HG03025 (cell line): ENCODE results near the gene CLEC6A.
"Not testable (repeated sequence)": the region's sequence is repeated elsewhere in the genome, so short reads cannot be mapped to it uniquely, and the experiment has no call there.

Source experiments
- ATAC-seq: cut with Tn5 transposase; IDR thresholded peaks from one replicate; pipeline ENCODE4 v1.9.1; 2021; ENCODE audit warnings: mild to moderate bottlenecking, moderate library complexity; ENCODE audit not compliant: unreplicated experiment, low FRiP score

Gene CLEC6A

GRCh38 chr12:8491646-8492530, 36.1 kb downstream of the CLEC6A start:
- no peak for ATAC-seq

DNA sequence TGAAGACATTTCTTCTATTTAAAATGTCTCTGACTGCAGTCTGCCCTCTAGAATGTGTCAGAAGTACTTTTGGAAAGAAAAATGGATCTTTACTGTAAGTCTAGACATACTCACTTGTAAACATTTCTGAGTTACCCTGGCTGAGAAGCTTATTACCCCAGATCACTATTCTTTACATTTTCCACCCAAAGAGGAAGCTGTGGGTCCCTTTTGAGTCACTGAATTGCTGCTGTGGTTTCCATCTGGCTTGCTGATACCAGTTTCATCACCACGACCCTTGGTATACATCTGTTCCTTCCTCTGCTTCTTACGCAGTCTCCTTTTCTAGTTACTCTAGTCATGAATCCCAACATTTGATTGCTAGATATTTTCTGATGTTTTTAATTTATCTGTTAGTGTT, 37.3 kb downstream of the CLEC6A start:
- peak; percentile 96 for ATAC-seq

- ATAC-seq: not testable (repeated sequence)
These were observed 39.9 kb downstream of the CLEC6A start for GRCh38 chr12:8495671-8496070.

DNA sequence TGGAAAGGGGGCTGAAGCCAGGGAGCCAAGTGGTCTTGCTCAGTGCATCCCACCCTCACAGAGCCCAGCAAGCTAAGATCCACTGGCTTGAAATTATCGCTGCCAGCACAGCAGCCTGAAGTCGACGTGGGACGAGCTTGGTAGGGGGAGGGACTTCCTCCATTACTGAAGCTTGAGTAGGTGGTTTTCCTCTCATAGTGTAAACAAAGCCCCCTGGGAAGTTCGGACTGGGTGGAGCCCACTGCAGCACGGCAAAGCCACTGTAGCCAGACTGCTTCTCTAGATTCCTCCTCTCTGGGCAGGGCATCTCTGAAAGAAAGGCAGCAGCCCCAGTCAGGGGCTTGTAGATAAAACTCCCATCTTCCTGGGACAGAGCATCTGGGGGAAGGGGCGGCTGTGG, 40.3 kb downstream of the CLEC6A start:
- ATAC-seq: not testable (repeated sequence)

GRCh38 chr12:8499616-8500015, 43.9 kb downstream of the CLEC6A start:
- no peak for ATAC-seq

DNA sequence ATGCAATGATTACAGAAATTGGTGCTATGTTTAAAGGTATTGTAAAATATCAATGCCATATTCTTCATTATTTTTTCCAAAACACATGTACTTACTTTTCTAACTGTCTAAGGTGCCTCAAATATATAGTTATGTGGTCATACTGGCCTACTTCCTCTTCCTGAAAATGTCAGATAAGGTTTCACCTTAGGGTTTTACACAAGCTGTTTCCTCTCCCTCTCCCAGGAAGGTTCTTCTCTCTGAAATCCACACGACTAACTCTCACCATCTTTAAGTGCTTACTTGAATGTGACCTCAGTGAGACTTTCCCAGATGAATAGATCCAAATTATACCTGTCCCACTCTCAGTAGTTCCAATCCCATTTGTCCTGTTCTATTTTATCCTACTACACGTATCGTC, 46.0 kb downstream of the CLEC6A start:
- no peak for ATAC-seq

DNA sequence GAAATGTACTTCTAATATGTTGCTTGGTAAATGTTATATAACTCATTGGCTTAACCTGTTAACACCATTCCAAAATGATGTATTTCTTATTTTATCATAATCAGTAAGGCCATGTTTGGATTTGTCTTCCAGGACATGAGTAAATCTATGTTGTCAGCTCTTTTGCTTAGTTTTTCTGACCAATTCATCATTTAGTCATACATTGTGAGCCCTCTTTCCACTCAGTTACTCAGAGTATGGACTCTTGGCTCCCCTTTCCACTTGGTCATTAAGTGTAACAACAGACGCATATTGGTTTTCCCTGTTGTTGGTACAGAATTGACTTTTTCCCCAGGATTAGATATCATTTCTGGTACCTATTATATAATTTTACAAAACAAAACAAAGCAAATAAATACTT, 48.6 kb downstream of the CLEC6A start:
- no peak for ATAC-seq

DNA sequence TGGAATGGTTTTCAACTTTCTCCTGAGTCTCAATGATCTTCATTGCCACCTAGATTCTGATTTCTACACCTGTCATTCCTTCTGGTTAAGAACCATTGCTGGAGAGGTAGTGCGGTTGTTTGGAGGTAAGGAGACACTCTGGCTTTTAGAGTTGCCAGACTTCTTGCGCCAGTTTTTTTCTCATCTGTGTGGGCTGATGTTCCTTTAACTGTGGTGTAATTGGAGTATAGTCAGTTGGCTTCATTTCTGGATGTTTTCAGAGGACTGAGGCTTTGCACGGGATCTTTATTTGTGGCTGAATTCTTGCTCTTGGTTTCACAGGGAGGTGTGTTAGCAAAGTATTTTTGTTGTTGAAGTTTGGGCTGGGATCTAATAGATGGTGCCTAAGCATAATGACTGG, 51.8 kb downstream of the CLEC6A start:
- ATAC-seq: no peak

DNA sequence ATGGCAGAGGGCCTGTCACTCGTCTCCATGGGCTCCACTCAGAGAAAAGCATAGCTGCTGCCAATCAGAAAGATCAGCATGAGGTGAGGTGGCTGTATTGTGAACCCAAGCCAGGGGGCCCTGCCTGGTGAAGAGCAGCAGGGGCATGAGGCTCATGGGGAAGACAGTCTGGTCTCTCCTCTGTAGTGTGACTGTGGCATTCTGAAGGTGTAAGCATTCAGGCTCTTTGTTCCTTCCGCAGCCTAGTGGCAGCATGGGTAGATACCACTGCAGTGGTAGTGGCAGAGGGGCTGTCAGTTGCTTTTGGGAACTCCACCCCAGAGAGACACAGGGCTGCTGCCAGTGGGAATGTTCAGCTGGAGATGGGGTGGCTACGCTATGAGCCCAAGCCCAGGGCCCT, 52.5 kb downstream of the CLEC6A start:
- no peak for ATAC-seq

DNA sequence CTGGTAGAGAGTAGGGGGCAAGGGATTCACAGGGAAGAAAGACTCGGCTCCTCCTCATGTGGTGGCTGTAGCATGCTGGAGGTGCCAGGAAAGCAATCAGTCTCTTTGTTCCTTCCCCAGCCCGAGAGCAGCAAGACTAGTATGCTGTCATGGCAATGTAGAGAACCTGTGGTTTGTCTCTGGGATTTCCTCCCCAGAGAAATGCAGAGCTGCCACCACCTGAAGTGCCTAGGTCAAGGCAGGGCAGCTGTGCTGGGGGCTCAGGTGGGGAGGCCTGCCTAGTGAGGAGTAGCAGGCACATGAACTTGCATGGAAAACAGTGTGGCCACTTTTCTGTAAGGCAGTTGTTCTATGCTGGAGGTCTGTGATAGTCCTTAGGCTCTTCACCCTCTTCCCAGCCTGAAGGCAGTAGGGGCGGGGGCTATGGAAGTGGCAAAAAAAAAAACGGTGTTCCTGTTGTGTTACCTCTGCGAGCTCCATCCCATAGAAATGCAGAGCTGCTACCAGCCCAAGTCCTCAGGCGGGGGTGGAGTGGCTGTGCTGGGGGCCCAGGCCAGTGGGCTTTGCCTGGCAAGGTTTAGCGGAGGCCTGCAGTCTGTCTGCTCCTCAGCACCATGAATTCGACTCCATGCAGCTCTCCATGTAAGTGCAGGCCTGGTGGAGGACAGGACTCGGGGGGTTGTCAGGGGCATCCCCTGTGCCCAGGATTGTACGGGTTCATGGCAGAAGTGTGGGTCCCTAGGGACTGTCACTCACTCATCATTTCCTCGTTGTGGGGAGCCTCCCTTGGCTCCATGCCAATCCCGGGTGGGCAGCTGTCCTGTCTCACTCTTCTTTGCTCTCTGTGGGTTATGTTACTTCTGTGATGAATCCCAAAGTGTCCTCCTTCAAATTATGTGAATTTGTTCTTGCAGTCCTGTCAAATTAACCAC, 53.4 kb downstream of the CLEC6A start:
- no peak for ATAC-seq

DNA sequence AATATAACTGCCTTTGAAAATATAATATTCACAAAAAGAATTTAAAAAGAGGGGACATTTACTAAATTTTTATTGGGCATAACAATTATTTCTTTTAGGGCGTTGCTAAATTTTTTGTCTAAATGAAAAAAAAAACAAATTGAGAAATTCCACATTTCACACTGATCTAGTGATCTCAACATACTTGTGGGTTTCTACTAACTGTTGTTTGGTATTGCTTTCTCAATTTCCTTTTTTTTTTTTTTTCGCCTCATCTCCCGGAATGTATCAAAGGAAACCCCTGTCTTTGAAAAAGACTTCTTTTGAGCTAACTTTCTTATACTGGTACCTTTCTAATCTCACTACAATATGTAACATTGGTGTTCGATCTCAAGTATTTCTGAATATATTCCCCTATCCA, 57.5 kb downstream of the CLEC6A start, which contains the start of gene CLEC4D:
Gene CLEC4D (plus strand): TSS at position 248 of the 400 bp plus-strand sequence. CDS start 230 bp downstream, outside the sequence.
- no peak for ATAC-seq

GRCh38 chr12:8517971-8518370, 62.2 kb downstream of the CLEC6A start:
- ATAC-seq: no peak

DNA sequence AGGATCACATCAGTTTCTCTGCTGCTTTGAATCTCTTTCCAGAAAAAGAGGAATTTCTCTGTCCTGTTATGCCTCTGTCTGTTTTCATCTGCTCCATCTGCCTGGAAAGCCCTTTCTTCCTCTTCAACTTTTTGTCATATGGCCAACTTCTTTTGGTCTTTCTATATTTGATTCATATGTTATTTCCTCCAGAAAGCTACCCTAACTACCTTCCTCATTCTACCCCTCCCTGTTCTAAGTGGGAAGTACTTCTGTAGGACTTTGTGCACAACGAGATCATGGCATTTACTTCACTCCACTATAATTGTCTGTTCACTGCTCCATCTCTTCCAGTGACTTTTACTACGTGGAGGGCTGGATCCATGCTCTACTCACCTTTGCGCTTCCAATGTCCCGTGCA, 63.4 kb downstream of the CLEC6A start:
- no peak for ATAC-seq

- ATAC-seq: no peak
These were observed 71.7 kb downstream of the CLEC6A start for GRCh38 chr12:8527250-8528130.
